Vagina (tissue), 2 donors: ENCODE results near the gene SPG11. TPM values are rescaled to one million over a fixed set of nuclear protein-coding genes. Genes with fewer than 3 reads are reported as not detected.
"Not testable (repeated sequence)": the region's sequence is repeated elsewhere in the genome, so short reads cannot be mapped to it uniquely, and the experiment has no call there.

Experiments used
- DNase-seq, 2 donors: peaks; one replicate each; pipeline ENCODE4 v3.0.0-alpha.2; 2017; ENCODE audit errors: extremely low spot score in 2 of 2
- H3K27ac ChIP-seq: fragments of 200-600 bp; sonication (generic); one replicate; pipeline ENCODE4 v1.5.1; 2019
- H3K27me3 ChIP-seq: fragments of 200-600 bp; sonication (generic); one replicate; pipeline ENCODE4 v1.5.1; 2019
- H3K36me3 ChIP-seq, 2 donors: fragments of 200-600 bp; sonication (generic); one replicate each; pipeline ENCODE4 v1.5.1; 2017 to 2019
- H3K4me1 ChIP-seq: fragments of 200-600 bp; sonication (generic); one replicate; pipeline ENCODE4 v1.5.1; 2019
- H3K4me3 ChIP-seq, 2 donors: fragments of 200-600 bp; sonication (generic); 1 replicate in 1 of 2; 2 replicates in 1 of 2; pipeline ENCODE4 v1.5.1; 2016 to 2019
- H3K9me3 ChIP-seq: fragments of 200-600 bp; sonication (generic); one replicate; pipeline ENCODE4 v1.5.1; 2019
- POLR2A ChIP-seq, 2 donors: fragments of 450-650 bp; IDR thresholded peaks; one replicate each; pipeline ENCODE4 v1.6.1; 2017; ENCODE audit warnings: antibody characterized with exemption in 2 of 2, mild to moderate bottlenecking in 2 of 2, moderate library complexity in 2 of 2
- POLR2AphosphoS5 ChIP-seq, 2 donors: sonication (generic); formaldehyde crosslinking; IDR thresholded peaks; one replicate each; pipeline ENCODE4 v1.9.0; 2017; ENCODE audit warnings: antibody characterized with exemption in 2 of 2, mild to moderate bottlenecking in 2 of 2, low read depth in 1 of 2; ENCODE audit not compliant: insufficient read depth in 1 of 2
- intact Hi-C: fragments of 100-400 bp; cut with DNase I; formaldehyde crosslinking; loops from one replicate; pipeline ENCODE4 v1.15.1; 2023
- total RNA-seq: library from RNA; depleted of rRNA; stranded (reverse); fragments of >200 nt; gene quantifications from one replicate; pipeline ENCODE4 v1.2.3, GENCODE V29; 2016
- TF ChIP-seq, protein P1 (sequence below), 3 experiments: fragments of 450-650 bp in 2 of 3; fragments of 200-600 bp in 1 of 3; sonication (generic) in 1 of 3; IDR thresholded peaks; one replicate each; pipeline ENCODE4 v1.5.1; 2017 to 2019; ENCODE audit warnings: antibody characterized with exemption in 3 of 3, mild to moderate bottlenecking in 2 of 3, moderate library complexity in 2 of 3

SPG11 gene
- total RNA-seq, 1 donor from 2014 or later = 98.2 TPM

DNA sequence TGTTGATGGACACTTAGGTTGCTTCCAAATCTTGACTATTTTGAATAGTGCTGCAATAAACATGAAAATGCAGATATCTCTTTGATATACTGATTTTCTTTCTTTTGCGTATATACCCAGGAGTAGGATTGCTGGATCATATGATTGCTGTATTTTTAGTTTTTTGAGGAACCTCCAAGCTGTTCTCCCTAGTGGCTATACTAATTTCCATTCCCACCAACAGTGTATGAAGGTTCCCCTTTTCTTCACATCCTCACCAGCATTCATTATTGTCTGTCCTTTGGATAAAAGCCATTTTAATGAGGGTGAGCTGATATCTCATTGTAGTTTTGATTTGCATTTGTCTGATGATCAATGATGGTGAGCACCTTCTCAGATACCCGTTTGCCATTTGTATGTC, 35.2 kb upstream of the SPG11 start:
- TF ChIP-seq, protein P1, sequence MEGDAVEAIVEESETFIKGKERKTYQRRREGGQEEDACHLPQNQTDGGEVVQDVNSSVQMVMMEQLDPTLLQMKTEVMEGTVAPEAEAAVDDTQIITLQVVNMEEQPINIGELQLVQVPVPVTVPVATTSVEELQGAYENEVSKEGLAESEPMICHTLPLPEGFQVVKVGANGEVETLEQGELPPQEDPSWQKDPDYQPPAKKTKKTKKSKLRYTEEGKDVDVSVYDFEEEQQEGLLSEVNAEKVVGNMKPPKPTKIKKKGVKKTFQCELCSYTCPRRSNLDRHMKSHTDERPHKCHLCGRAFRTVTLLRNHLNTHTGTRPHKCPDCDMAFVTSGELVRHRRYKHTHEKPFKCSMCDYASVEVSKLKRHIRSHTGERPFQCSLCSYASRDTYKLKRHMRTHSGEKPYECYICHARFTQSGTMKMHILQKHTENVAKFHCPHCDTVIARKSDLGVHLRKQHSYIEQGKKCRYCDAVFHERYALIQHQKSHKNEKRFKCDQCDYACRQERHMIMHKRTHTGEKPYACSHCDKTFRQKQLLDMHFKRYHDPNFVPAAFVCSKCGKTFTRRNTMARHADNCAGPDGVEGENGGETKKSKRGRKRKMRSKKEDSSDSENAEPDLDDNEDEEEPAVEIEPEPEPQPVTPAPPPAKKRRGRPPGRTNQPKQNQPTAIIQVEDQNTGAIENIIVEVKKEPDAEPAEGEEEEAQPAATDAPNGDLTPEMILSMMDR (IDR thresholded peaks at IDR 0.05) = no peak
- TF ChIP-seq POLR2A (IDR thresholded peaks at IDR 0.05) (no peak), POLR2AphosphoS5 (IDR thresholded peaks at IDR 0.05; ENCODE audit: insufficient read depth in 1 of 2, low read depth in 1 of 2) (no peak)
- intact Hi-C loops = no loop called here
- Histone ChIP-seq H3K36me3 (no peaks in the 10 kb centered on the region), H3K27me3 (no peaks in the 10 kb centered on the region), H3K27ac (no peak overlapping the region), H3K4me3 (no peak overlapping the region), H3K9me3 (no peaks in the 10 kb centered on the region), H3K4me1 (no peaks in the 10 kb centered on the region)
- no peak for DNase-seq

GRCh38 chr15:44697014-44697413, 33.6 kb upstream of the SPG11 start:
- DNase-seq = no peak
- TF ChIP-seq POLR2AphosphoS5 (IDR thresholded peaks at IDR 0.05; ENCODE audit: insufficient read depth in 1 of 2, low read depth in 1 of 2) (no peak), POLR2A (IDR thresholded peaks at IDR 0.05) (no peak)
- TF ChIP-seq, protein P1 (IDR thresholded peaks at IDR 0.05) = no peak
- Histone ChIP-seq H3K4me1 (no peaks in the 10 kb centered on the region), H3K4me3 (no peak overlapping the region), H3K27me3 (no peaks in the 10 kb centered on the region), H3K36me3 (no peaks in the 10 kb centered on the region), H3K9me3 (no peaks in the 10 kb centered on the region), H3K27ac (no peak overlapping the region)
- intact Hi-C loops = no loop called here

GRCh38 chr15:44695294-44695693, 31.8 kb upstream of the SPG11 start:
- H3K9me3 ChIP-seq = no peaks in the 10 kb centered on the region
- intact Hi-C loops = no loop called here

DNA sequence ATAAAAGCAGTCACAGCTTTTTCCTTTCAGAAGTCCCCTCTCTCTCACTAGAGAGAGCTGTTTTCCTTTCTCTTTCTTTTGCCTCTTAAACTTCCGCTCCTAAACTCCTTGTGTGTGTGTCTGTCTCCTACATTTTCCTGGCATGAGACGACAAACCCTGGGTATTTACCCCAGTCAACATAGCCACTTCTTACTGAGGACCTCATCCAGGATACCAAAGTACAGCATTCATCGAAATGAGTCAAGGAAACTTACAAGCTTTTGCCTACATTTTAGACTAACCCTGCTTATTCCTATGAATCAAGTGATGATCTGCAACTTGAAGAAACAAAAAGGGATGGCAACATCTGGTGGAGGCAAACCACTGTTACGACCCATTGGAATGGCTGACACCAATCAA, 31.0 kb upstream of the SPG11 start:
- TF ChIP-seq, protein P1 (IDR thresholded peaks at IDR 0.05) = no peak
- TF ChIP-seq POLR2A (IDR thresholded peaks at IDR 0.05) (no peak), POLR2AphosphoS5 (IDR thresholded peaks at IDR 0.05; ENCODE audit: insufficient read depth in 1 of 2, low read depth in 1 of 2) (no peak)
- H3K27me3 ChIP-seq = no peaks in the 10 kb centered on the region
- no peaks in the 10 kb centered on the region for H3K4me1 ChIP-seq
- H3K27ac ChIP-seq = no peak overlapping the region
- H3K4me3 ChIP-seq = no peak overlapping the region
- DNase-seq = no peak
- intact Hi-C loops = no loop called here
- H3K36me3 ChIP-seq = no peaks in the 10 kb centered on the region
- H3K9me3 ChIP-seq = no peaks in the 10 kb centered on the region

More at GRCh38 chr15:44695294-44695693, 31.8 kb upstream of the SPG11 start:
- Histone ChIP-seq H3K27ac (no peak overlapping the region), H3K4me3 (no peak overlapping the region), H3K27me3 (no peaks in the 10 kb centered on the region), H3K36me3 (no peaks in the 10 kb centered on the region), H3K4me1 (no peaks in the 10 kb centered on the region)
- DNase-seq = no peak
- TF ChIP-seq POLR2A (IDR thresholded peaks at IDR 0.05) = no peak
- TF ChIP-seq POLR2AphosphoS5 (IDR thresholded peaks at IDR 0.05; ENCODE audit: insufficient read depth in 1 of 2, low read depth in 1 of 2) = no peak

DNA sequence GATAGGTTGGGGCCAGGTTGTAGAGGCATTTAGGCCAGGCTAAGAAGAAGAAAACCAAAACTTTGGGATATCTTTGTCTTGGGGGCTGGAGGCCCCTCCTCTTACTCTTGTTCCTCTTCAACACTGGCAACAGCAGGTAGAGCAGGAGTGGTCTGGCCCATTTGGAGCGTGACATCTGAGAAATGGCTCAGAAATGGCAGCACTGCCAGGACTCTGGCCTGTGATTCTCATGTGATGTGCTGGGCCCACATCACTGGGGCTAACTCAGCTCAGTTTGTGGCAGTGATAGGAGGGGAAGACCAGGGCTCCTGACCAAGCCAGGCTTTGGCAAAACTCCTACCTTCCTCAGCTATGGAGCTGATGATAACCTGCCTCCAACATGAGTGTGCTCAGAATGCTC, 29.2 kb upstream of the SPG11 start:
- intact Hi-C loops = no loop called here
- no peaks in the 10 kb centered on the region for H3K36me3 ChIP-seq
- TF ChIP-seq, protein P1 (IDR thresholded peaks at IDR 0.05) = no peak
- TF ChIP-seq POLR2AphosphoS5 (IDR thresholded peaks at IDR 0.05; ENCODE audit: insufficient read depth in 1 of 2, low read depth in 1 of 2) (no peak), POLR2A (IDR thresholded peaks at IDR 0.05) (no peak)

DNA sequence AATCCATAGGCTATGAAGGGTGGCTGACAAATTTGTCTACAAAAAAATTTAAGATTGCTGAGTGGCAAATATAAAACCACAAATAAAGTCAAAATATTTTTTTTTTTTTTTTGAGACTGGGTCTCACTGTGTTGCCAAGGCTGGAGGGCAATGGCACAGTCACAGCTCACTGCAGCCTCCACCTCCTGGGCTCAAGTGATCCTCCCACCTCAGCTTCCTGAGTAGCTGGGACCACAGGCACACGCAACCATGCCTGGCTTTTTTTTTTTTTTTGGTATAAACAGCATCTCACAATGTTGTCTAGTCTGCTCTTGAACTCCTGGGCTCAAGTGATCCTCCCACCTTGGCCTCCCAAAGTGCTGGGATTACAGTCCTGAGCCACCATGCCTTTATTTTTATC, 26.8 kb upstream of the SPG11 start:
- H3K4me3 ChIP-seq, H3K27me3 ChIP-seq, H3K36me3 ChIP-seq, DNase-seq, H3K27ac ChIP-seq, H3K4me1 ChIP-seq, intact Hi-C loops, H3K9me3 ChIP-seq: not testable (repeated sequence)

More for the DNA sequence above, 29.2 kb upstream of the SPG11 start:
- no peak overlapping the region for H3K4me3 ChIP-seq
- DNase-seq = no peak
- H3K4me1 ChIP-seq = no peaks in the 10 kb centered on the region
- no peaks in the 10 kb centered on the region for H3K9me3 ChIP-seq
- no peak overlapping the region for H3K27ac ChIP-seq
- H3K27me3 ChIP-seq = no peaks in the 10 kb centered on the region

GRCh38 chr15:44689318-44689717, 25.9 kb upstream of the SPG11 start:
- H3K27me3 ChIP-seq, intact Hi-C loops, DNase-seq, H3K4me1 ChIP-seq, H3K27ac ChIP-seq, H3K36me3 ChIP-seq, H3K4me3 ChIP-seq, H3K9me3 ChIP-seq: not testable (repeated sequence)

- H3K9me3 ChIP-seq, intact Hi-C loops, H3K4me3 ChIP-seq, H3K4me1 ChIP-seq, H3K36me3 ChIP-seq, H3K27me3 ChIP-seq, DNase-seq: not testable (repeated sequence)
- H3K27ac ChIP-seq = peak overlapping the region; percentile 12
These were observed 19.6 kb upstream of the SPG11 start for GRCh38 chr15:44682809-44683682.
